ENCODE data around the gene MT1B.
A peak's percentile ranks its signal among the peaks of the same experiment; 100 is the strongest.

Gene MT1B

DNA sequence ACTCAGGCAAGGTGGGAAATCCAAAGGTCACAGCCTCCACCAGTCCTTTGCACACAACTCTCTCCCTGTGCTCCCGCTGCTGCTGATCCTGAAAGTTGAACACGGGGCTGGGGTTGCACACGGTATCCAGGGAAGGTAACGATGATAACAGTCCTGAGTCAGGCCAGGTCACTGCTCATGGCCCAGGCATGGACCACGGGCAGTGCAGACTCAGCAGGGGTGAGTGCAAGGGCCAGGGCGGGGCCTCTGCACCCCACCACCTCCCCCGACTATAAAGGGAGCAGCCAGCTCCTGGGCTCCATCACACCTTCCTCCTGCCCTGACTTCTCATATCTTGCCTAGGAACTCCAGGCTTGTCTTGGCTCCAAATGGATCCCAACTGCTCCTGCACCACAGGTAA lies at the start of gene MT1B:
Gene MT1B (plus strand): TSS at position 301 of the 400 bp plus-strand sequence. CDS start 68 bp downstream, at position 369.
- no peak for DNase-seq

DNA sequence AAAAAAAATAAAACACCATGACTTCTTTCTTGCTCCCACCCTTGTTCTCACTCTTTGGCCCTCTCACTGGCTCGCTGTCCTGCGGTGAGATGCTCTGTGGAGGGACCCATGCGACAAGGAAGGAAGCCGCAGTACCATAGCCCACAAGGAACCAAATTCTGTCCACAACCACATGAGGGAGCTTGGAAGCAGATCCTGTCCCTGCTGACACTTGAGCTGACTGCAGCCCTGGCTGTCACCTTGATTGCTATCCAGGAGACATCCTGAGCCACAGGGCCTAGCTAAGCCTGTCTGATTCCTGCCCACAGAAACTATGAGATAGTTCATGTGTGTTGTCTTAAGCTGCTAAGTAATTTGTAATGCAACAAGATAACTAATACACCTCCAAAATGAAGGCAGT lies 48.1 kb upstream of the MT1B start:
- DNase-seq: no peak

DNA sequence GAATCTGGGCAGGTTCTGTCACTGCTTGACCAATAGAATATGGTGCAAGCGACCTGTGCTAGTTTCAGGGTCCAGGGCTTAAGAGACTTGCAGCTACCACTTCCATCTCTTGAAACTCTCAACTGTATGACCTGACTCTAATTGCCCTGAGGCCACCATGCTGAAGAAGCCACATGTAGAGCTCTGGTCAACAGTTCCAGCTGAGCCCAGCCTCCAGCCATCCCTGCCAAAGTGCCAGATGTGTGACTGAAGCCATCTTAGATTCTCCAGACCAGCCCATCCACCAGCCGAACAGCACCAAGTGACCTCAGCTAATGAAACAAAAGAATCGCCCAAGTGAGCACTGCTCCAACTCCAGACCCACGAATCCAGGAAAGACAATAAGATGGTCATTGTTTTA lies 46.7 kb upstream of the MT1B start:
- DNase-seq: no peak

DNA sequence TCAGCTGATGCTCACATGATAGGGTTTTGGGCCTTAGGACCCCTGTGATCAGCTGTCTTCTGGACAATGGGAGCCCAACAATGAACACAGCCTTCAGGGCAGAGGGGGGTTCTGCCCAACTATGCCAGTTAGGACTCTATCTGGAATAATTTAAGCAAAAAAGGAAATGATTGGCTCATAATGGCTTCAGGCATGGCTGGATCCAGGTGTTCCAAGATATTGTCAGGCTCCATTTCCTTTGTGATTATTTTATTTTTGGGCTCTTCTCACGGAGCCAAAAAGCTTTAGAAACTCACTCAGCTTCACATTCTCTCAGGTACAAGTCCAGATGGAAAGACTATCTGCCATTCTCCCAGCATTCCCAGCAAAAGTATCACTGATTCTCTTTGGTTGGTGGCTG lies 46.2 kb upstream of the MT1B start:
- no peak for DNase-seq

DNA sequence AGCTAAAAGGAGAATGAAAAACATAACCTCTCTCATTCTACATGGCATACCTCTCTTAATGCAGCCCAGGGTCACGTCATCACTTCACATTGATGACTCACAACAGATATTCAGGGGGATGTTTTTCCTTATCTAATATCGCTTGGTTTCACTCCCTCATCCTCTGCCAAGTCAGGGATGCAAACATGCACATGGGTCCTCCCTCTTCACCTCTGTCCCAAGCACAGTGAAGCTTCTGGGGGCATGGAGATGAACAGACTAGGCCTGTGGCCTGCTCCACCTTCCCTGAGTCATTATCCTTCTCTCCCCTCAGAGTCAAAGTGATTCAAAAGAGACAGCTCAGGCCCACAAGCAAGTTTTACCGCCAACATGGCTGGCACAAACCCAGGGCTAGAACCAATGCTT lies 45.6 kb upstream of the MT1B start:
- no peak for DNase-seq

DNA sequence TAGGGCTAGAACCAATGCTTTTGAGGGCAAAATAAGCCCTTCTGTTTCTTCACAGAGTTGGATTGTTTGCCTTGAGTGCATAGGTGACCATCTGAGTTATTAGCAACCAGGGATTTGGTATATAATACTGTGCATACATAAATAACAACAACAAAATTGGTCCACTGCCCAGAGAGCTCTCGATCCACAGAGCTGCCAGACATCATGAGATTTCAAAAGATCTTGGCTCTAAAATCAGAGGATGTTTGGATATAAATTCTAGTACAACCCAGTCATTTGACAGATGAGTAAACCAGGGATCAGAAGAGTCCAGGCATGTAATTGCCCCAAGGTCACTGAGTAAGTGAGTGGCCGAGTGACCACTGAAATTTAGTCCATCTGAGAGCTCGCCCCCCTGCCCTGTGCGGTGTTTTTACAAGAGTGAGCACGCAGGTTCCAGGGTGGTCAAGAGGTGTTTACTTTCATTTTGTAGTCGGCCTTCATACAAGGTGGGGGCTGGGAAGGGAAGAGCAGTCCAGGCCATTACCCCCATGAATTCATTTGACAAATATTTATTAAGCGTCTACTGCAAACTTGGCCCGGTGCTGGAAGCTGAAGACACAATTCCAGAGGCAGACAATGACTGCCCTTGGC lies 45.1 kb upstream of the MT1B start:
- DNase-seq: no peak

DNA sequence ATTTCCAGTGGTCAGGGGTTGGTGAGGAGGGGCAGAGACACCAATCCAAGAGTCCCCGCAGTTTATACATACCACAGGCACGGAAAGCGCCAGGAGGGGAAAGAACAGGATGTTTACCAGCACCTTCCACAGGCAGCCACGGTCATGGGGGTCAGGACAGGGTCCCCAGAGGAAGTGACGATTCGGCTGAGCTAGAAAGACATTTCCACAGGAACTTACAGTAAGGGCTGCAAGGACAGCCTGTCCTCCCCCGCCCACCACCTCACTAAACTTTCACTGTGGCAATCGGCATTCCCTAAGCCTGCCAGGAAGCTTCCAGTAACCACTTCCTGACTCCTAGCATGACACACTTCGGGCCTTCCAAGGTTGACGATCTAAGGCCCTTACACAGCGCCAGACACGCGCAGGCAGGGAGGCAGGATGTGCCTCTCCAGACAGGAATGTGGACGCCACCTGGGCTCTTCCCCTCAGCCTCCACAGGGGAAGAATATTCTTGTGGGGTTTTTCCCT lies 44.5 kb upstream of the MT1B start:
- no peak for DNase-seq

DNA sequence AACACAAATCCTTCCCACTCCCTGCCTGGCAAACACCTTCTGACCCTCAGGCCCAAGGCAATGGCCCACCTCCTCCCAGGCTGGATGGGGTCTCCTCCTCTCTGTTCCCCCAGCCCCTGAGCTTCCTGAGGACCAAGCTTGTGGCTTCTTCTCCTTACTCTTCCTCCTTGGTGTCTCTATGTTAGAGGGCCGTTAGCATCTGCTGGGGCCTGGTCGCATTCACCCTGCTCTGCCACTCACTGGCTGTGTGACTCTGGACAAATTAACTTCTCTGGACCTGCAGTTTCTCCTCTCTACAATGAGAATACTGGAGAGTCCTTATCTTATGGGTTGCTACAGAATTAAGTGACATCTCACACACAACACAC lies 44.0 kb upstream of the MT1B start:
- DNase-seq: no peak

DNA sequence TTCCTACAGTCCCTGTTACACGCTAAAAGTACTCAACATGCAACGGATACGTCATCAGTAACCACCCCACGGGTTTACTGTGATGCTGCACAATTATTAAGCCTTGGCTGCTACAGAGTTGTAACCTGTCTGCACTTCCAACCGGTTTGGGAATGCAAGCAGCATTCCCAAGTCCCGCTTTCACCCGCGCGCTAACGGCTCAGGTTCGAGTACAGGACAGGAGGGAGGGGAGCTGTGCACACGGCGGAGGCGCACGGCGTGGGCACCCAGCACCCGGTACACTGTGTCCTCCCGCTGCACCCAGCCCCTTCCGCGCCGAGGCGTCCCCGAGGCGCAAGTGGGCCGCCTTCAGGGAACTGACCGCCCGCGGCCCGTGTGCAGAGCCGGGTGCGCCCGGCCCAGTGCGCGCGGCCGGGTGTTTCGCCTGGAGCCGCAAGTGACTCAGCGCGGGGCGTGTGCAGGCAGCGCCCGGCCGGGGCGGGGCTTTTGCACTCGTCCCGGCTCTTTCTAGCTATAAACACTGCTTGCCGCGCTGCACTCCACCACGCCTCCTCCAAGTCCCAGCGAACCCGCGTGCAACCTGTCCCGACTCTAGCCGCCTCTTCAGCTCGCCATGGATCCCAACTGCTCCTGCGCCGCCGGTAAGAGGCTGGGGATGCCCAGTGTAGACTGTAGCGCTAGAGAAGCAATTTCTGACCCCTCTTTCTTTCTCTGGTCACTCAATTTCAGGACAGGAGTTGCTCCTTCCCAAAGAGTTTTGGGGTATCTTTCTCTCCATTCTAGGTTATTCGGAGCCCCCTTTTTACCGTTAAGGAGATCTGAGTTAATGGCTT lies 43.4 kb upstream of the MT1B start, which contains the start of gene MT2A:
Gene MT2A (plus strand): TSS at position 542 of the 833 bp plus-strand sequence. CDS start 72 bp downstream, at position 614.
- DNase-seq: peak; percentile 21

DNA sequence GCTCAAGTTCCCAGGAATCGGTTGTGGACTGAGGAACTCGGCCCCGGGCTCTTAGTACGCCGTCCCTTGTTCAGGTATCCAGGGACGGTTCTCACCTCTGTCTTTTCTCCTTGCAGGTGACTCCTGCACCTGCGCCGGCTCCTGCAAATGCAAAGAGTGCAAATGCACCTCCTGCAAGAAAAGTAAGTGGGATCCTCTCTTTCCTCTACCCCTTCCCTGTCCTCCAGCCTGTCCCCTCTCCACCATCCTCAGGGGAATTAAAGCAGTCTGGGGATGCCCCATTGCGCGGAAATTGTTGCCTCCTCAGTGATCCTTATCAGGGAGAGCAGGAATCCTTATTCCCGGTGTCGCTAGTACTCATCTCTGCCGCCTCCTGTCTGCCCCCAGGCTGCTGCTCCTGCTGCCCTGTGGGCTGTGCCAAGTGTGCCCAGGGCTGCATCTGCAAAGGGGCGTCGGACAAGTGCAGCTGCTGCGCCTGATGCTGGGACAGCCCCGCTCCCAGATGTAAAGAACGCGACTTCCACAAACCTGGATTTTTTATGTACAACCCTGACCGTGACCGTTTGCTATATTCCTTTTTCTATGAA lies 42.7 kb upstream of the MT1B start:
- no peak for DNase-seq

DNA sequence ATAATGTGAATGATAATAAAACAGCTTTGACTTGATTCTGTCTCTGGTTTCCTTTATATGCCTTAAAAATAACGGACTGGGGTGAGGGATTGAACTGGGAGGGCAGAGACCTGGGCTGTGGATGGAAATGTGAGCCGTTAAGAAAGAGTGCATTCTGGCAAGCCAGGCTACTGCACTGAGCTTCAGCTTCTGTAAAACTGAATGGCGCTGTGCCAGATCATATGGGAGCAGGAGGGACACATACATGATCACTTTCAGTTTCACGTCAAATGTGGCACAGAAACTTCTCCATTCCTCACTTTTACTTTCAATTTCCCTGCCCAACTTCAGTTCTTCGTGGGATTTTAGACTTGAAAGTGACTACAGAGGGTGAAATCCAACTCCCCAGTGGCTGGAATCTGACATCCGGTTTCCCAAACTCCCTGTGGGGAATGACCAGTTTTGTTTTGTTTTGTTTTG lies 42.2 kb upstream of the MT1B start:
- DNase-seq: no peak

DNA sequence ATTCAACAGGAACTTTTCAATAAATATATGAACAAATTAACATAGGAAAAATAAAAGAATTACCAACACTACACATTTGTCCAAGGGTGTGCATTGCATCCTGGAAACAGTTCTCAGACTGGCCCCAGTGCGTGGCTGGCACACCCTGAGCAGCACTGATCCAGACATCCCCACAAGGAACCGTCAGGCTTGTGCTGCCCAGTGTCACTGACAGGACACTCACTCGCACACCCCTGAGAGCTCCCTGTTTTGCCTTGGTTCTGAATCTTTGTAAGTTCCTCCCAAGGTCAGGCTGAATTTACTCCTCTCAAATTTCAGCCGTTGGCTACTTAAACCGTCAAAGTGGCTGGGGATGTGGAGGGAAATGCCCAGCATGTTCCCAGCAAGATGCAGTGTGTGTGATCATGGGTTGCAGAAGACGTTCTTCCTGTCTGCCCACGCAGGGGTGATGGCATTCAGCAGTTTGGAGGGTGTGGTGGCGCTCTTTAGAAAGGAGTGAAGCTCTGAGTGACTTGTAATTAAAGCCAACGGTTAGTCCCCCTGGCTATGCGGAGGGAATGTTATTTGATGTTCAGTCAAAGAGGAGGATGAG lies 41.6 kb upstream of the MT1B start:
- DNase-seq: no peak

DNA sequence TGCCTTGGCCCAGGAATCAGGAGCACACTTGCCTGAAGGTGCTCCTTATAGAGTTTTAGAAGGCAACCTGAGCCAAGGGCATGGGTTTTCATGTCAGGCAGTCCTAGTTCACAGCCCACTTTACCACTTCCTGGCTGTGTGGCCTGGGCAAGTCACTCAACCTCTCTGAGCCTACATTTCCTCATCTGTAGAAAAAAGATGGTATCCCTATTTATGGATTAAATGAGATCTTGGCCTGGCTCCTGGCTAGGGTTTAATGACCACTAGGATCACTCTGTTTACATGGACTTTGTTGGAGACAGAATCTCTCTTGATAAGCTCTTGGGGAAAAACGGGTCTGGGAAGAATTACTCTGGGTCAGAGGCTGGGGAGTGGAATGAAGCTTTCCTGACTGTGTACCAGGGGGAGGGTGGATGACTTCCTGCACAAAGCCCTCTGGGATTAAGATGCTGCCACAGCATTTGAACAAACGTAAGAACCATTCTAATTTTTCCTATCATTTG lies 41.0 kb upstream of the MT1B start:
- DNase-seq: no peak

DNA sequence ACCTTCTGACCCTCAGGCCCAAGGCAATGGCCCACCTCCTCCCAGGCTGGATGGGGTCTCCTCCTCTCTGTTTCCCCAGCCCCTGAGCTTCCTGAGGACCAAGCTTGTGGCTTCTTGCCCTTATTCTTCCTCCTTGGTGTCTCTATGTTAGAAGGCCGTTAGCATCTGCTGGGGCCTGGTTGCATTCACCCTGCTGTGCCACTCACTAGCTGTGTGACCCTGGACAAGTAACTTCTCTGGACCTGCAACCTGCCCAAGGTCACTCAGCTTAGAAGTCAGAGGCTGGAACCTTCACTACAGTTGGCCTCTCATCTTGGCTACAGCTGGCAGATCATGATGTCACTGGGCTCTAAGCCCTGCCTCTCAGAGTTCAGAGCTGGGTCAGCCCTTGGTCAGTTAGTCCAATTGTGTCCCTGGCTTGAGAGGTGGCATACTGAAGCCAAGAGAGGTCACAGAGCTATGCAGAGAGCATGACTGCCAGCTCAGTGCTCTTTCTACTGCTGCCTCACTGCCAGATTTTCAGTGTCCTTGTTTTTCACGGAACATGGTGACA lies 40.3 kb upstream of the MT1B start:
- DNase-seq: no peak

DNA sequence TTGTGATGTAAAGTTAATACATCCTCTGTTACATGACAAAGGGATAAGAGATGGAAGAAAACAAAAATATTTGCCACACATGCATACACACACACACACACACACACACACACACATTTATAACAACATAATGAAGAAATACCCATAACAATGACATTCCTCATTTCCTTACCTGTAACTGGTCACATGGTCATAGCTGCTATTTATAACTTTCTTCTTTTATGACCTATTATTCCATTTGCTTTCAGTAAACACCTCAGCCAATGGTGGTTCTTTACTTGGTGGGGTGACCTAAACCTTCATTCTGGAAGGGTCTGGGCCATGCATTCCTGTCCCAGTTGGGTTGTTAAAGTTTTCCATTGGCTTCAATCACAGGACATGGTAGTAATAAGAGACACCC lies 38.0 kb upstream of the MT1B start:
- no peak for DNase-seq

DNA sequence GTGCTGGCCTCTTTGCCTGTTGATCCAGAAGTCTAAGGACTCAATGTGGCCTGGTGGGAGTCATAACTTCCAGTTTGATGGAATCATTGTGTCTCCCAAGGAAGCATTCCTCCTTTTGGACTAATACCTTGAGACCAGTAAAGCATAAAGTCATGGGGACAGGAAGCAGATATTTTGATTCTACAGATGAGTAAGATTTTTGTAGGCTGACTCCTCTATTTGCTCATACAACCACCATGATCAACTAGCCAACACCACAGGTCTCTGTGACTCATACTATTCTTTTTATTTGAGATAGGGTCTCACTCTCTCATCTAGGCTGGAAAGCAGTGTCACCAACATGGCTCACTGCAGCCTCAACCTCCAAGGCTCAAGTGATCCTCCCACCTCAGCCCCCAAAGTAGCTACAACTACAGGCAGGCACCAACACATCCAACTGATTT lies 37.1 kb upstream of the MT1B start:
- DNase-seq: no peak

DNA sequence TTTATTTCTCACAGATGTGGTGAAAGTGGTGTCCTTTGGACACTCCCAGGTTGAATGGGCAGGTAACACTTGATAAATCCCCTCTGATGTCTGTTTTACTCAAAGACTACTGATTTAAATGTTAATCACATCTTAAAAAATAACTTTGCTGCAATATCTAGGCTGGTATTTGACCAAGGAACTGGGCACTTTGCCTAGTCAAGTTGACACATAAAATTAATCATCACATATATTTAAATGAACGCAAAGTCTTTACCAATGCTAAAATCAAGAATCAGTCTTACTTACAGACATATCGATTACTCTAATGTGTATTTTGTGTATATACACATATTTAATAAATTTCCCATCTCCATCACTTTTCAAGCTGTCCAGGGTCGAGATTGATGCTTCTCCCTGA lies 36.3 kb upstream of the MT1B start:
- DNase-seq: no peak

DNA sequence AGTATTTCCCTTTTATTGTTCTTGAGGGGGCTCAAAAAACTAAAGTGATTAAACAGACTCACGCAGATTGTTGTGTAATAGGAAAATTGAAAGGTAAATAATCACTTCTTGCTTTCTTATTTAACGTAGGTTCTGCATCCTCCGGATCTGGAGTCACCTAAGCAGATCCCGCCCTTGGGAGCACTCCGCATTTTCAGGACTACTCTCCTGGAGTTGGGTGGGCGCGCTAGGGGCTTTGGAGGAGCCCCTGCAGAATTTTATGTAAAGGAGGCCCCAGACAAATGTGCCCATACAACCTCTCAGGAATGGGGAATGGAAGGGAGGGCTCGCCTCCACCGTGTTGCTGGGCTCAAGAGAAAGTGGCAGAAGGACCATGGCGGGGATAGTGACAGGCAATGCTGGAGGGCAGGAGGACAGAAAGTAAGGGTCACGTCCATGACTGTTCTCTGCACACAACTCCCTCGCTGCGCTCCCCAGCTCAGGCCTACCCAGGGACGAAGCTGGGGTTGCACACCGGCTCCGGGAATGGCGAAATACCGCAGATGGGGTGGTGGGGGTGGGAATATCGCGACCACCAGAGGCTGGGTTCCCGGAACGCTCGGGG lies 35.0 kb upstream of the MT1B start:
- DNase-seq: no peak

DNA sequence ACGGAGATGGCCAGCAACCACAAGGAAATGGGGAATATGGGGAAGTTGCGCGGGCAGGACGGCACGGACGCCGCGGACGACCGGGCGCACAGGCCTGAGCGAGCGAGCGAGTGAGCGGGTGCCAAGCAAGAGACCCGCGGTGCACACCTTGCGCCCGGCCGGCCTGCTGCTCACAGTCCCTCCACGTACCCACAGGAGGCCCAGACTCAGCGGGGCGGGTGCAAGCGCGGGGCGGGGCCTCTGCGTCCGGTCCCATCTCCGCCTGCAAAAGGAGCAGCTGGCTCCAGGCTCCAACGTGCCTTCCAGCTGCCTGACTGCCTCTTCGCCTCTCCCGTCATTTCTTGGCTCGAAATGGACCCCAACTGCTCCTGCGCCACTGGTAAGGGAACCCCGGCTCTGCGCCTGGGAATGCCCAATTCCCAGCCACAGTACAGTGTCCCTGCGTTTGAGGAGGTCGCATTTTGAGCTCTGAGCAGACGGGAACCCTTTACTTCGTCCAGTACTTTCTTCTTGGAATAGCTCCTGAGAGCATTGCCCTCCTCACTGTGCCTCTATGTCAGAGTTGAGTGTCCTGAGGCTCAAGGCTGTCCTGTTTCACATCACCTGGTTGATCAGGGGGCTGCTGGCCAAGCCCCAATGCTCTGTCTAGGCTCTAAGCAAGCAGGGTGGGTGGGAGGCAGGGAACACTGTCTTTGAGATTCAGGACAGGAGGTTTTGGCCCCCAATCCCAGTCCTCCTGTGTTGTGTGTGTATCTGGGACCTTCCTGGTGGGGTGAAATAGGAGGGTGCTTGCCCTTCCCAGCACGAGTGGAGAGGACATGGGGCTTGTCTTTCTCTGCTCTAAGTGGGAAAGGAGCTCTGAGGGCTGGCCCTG lies 34.2 kb upstream of the MT1B start:
- no peak for DNase-seq

DNA sequence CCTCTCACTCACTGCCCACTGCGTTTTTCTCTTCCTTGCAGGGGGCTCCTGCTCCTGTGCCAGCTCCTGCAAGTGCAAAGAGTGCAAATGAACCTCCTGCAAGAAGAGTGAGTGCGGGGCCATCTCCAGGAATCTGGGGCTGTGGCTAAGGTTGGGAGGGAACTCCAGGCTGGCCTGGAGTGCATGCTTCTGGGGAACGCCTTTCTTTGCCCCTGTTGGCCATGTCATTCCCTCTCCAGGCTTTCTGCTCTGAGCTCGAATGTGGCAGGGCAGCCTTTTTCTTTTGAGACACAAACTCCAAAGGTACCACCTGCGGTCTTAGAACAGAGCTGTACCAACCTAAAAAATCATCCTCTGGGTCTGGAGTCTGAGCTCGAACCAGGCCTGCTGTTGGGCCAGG lies 33.5 kb upstream of the MT1B start:
- no peak for DNase-seq

DNA sequence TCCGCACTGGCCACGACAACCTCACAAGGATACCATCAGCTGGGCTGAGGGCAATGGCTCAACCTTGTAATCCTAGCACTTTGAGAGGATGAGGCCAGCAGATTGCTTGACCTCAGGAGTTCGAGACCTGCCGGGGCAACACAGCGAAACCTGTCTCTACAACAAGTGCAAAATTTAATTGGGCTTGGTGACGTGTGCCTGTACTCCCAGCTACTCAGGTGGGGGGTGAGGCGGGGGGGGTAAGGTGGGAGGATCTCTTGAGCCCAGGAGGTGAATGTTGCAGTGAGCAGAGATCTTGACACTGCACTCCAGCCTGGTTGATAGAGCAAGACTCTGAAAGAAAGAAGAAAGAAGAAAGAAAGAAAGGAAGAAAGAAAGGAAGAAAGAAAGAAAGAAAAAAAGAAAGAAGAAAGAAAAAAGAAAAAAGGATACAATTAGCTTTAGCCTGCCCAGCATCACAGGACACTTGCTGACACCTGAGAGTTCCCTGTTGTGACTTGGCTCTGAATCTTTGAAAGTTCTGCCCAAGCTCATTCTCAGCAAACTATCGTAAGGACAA lies 31.3 kb upstream of the MT1B start:
- DNase-seq: no peak
